Neural progenitor cell (in vitro differentiated cells): ENCODE results near the gene HHAT.

Experiments
- CTCF ChIP-seq: fragments of 200-600 bp; sonication (generic); IDR thresholded peaks from 2 replicates; pipeline ENCODE4 v1.5.1; 2017; ENCODE audit warnings: antibody characterized with exemption, mild to moderate bottlenecking
- EZH2 ChIP-seq: fragments of 200-600 bp; sonication (generic); IDR thresholded peaks from 2 replicates; pipeline ENCODE4 v1.6.1; 2017; ENCODE audit warnings: antibody characterized with exemption, mild to moderate bottlenecking, moderate library complexity
- EZH2phosphoT487 ChIP-seq: fragments of 200-600 bp; sonication (generic); IDR thresholded peaks from 2 replicates; pipeline ENCODE4 v1.6.1; 2017; ENCODE audit warnings: antibody characterized with exemption

GRCh38 chr1:210711825-210712612 lies 383.3 kb downstream of the HHAT start:
- TF ChIP-seq CTCF = peak; percentile 32
- TF ChIP-seq EZH2phosphoT487 = no peak
- no peak for TF ChIP-seq EZH2
